GM18502 (cell line): ENCODE measurements around the gene KAZN.

Experiments
- ATAC-seq: cut with Tn5 transposase; IDR thresholded peaks from one replicate; pipeline ENCODE4 v1.9.1; 2021; ENCODE audit warnings: mild to moderate bottlenecking; ENCODE audit not compliant: unreplicated experiment, poor library complexity

KAZN gene

DNA sequence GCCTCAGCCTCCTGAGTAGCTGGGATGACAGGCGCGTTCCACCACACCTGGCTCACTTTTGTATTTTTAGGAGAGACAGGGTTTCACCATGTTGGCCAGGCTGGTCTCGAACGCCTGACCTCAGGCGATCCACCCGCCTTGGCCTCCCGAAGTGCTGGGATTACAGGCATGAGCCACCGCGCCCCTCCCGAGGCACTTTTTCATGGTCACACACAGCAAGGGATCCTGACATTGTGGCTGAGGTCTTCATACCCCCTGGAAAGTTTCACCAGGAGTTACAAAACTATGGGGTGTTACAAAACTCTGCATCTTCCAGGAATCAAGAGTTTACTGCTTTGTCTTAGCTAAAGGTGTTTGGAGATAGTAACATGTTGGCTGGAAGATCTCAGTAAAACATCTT, 320.8 kb downstream of the KAZN start:
- no peak for ATAC-seq

DNA sequence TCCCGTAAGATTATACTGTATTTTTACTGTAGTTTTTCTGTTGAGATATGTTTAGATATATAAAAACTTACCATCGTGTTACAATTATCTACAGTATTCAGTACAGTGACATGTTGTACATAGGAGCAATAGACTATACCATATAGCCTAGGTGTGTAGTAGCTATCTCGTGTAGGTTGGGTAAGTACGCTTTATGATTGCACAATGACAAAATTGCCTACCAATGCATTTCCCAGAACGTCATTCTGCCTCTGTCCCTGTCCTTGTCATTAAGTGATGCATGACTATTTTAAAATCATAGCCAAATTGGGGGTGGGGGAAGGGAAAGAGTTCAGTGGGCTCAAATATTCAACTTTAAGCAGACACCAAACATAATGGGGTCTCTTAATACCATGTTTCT, 321.3 kb downstream of the KAZN start:
- ATAC-seq, result no peak

DNA sequence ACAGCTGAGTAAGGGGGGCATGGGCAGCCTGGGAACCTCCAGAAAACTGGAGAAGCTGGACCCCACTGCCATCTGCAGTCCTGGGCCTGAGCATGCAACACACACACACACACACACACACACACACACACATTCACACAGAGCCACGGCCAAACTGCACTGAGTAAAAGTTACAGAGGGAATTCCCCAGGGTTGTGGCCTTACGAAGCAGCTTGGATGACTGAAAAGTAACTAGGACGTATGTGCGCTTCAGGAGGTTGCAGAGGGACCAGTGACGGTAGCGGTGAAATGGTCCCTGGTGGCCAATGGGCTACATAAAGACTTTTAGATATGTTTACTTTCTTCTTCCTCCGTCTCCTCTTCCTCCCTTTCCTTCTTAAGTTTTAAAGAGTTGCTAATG, 322.6 kb downstream of the KAZN start:
- ATAC-seq, result no peak

DNA sequence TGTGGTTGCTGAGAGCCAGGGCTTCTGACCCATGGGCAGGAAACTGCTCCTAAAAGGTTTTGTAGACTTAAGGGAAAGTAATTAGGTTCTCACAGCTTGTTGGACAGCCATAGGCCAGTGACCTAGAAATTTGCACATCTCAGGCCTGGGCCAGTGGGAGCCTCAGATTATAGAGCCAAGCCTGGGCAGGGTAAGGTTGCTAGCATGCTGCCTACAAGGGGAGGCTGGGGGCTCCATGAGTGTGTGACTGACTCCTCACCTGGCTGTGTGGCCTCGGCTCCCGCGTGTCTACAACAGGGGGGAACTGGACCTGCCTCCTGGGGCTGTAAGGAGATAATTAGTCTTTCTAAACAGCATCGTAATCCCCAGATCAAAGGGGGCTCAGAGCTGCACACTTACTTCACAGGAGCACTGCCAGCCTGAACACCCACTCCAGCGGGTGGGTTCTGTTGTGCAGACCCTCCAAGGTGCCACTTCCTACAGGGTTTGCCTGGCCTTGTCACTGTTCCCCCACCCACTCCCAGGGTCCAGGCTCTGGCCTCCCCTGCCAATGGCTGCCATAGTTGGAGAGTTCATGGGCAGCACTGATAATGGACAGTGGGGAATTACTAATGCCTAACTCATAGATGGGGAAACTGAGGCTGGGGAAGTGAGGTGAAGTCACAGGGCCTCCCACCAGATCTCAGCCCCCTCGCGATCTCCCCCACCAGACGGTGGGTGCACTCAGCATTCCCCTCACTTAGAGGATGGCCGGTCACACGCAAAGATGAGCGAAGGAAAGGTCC, 324.6 kb downstream of the KAZN start:
- ATAC-seq, result no peak

DNA sequence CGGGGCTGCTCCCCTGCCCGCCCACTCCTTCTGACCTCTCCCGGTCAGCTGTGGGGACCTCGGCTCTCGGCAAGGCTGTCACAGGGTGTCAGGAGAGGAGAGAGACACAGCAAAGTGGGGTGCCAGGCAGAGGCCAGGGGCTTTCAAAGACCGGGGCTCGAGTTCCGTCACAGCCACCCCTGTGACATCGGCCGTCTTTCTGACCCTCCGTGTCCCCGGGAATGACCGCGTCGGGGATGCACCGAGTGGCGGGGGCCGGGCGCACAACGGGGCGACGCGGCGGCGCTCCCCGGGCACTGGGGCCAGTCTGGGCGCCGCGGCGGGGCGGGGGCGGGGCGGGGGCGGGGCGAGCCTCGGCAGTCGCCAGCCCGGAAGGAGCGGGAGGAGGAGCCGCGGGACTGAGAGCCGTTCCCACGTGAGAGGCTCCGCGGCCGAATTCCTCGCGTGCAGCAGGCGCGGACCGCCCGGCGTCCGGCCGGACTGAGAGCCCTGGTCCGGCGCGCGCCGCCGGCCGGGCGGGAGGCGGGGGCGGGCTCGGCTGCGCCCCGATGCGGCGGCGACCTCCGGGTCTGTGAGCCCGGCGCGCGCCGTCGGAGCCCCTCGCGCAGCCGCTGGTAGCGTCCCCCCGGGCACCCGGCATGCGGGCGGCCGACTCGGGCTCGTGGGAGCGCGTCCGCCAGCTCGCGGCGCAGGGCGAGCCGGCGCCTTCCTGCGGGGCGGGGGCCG, 325.4 kb downstream of the KAZN start:
- peak; percentile 55 for ATAC-seq

DNA sequence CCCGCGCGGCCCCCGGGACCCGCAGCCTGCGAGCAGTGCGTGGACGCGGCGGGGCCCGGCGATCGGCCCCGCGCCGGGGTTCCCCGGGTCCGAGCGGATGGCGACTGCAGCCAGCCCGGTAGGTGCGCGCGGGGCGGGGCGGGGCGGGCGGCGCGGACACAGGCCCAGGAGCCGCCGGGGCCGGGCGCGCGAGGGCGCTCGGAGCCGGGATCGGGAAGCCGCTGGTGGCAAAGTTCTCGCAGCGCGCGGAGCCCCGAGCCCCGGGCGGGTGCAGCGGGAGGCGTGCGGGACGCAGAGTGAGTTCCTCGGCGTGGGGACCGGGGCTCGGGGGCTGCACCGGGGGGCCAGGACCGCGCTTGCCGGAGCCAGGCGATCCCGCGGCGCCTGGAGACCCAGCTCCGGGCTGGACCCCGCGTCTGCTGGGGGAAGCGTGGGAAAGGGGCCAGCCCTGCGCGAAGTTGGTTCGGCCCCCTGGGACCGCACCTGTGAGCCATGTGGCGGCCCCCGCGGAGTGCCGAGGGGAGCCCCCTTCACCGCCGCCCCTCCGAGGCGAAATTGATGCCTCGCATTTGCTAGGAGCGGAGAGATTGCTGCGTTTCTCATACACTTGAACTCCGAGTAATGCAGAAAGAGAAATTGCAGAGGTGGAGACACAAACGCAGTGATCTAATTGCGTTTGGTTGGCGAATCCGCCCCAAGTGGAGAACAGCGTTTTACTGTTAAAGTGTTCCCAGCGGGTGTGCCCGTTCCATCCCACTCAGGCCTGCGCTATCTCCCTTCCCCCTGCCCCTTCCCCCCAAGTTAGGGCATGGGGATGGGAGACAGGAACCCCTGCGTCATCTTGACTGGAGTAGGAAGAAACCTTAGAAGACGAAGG, 326.2 kb downstream of the KAZN start:
- no peak for ATAC-seq

DNA sequence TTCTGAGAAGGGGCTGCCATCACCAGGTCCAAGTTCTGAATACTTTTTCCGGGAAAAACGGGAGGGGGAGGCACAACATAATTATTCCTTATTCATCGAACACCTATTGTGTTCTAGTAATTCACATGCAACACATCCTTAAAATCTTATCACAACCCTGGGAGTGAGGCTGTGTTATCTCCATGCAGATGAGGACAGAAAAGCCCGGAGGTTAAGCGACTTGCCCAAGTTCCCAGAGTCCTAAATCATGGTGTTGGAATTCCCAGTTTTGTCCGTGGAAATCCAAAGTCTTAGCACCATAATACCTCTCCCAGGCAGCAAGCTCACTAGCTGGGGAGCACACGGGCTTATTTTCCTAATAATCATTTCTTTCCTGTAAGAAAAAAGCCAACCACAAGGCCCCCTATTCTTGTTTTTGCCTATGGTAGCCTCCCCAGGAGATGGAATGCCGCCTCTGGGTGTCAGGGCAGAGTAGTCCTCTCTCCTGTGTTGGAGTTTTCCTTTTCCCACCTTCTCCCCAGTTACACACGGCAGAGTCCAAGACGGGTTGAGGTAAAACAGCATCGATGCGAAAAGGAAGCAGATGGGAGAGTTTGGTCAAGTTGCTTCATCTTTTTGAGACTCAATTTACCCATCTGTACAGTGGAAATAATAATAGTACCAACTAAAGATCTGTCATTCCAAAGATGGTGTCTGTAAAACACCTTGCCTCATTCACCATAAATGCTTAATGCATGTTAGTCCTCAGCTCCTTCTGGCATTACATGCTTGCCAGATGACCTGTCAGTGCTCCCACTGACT, 327.1 kb downstream of the KAZN start:
- no peak for ATAC-seq

DNA sequence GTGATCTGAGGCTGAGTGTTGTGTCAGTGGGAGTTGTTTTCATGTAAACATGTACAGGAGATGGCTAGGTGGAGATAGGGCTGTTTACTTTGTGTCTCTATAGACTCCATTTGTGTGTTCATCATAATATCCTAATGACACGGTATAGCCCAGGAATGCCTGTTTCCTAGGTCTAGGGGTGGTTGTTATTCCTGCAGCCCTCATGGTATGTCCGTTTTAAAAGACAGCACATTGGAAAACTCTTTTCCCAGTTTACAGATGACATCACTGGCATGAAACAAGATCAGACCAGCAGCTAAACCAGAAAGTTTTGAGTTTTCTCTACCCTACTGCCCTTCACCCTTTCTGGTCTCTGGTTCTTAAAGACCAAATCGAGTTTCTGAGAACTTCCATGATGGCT, 327.7 kb downstream of the KAZN start:
- ATAC-seq, result no peak

DNA sequence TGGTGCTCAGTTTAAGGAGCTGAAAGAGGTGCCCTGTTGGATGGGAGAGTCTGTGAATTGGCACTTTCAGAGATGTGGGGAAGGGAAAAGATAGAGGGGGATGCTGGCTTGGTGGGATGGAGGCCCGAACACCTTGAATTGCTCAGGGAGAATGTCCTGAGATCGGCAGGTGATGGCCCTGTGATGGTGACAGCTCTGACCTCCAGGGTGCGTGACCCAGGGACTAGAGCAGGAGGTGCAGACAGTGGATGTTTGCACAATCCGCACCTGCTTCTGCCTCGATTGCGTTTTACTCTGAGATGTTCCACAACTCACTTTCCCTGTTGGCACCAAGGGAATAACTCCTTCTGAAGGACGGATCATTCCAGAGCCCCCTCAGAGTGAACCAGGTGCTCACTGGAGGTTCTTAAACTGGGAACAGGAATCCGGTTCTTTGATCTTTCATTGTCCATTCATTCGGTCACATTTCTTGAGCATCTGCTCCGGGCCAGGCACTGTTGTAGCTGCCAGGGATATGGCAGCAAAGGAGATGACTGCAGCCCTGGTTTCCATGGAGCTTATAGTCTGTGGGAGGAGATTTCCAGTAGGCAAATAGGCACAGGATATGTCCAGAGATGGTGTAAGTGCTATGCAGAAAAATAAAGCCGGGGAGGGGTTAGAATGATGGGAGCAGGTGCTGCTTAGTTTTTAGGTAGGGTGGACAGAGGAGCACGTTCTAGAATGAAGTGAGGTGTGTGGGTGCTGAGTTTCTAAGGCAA, 328.5 kb downstream of the KAZN start:
- no peak for ATAC-seq

DNA sequence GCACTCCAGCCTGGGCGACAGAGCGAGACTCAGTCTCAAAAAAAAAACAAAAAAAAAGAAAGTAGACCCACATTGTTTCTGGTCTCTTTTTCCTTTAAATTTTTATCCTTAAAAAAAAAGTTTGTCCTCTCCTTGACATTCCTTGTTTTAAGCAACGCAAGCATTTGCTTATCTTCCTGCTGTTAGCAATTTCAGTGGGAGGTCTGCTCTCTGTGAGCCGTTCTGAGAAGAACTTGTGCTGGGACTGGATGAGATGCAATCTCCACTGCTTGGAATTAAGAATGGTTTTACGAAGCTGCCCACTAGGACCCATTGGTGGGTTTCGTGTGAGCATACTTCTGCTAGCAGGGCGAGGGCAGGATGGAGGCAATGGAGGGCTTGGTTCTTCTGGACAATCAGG, 329.9 kb downstream of the KAZN start:
- ATAC-seq, result no peak

DNA sequence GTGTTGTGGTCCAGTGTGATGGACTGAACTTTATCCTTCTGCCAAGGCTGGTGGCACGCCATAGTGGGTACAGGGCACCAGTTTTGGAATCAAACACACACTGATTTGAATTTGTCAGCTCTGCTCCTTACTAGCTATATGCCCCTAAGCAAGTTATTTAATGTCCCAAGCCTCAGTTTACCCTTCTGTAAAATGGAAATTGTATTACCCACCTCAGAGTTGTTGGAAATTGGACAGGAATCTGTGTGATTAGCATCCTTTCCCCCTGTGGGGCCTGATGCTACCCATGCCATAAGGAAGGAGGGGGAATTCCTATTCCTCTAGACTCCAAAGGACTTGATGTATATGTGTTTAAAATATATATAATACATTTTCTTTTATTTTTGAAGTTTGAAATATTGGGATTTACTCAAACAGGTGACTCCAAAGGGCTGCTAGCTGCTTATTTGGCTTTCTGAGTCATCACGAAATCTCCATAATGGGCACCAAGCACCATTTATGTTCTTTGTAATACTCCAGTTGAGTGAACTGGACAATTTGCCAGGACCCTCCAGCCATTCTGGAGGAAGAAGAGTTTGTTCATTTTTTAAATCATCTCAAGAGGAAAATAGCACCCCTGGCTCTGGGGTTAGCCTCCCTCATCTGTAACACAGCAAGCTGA, 330.5 kb downstream of the KAZN start:
- no peak for ATAC-seq

DNA sequence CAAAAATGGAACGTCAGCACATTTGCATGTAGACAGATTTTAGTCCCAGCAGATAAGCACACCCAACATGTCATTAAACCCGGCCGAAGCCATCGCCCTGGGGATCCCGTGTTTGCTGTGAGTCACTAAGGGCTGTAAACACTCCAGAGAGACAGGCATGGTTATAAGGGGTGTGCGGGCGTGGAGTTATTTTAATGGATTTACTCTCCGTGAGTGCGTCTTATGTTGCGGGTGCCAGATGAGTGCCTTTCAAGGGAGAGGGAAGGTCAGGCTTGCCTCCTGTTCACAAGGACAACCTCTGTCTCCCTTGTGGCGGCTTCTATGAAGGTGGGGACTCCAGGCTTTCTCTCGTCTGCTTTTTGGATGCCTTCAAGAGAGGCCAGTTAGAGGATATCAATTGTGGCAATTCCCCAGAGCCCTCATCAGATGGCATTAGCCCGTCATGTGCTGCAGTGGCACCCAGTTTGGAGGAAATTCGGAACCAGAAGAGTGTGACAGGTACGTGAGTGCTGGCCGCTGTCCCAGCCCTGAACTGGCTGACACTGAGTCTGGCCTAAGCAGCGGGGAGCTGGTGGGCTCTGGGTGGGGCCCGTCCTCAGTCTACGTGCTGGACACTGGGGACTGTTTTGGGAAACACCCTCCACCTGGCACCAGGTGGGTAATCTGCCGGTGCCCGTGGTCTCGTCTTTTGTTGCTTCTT, 331.2 kb downstream of the KAZN start:
- ATAC-seq, result no peak

DNA sequence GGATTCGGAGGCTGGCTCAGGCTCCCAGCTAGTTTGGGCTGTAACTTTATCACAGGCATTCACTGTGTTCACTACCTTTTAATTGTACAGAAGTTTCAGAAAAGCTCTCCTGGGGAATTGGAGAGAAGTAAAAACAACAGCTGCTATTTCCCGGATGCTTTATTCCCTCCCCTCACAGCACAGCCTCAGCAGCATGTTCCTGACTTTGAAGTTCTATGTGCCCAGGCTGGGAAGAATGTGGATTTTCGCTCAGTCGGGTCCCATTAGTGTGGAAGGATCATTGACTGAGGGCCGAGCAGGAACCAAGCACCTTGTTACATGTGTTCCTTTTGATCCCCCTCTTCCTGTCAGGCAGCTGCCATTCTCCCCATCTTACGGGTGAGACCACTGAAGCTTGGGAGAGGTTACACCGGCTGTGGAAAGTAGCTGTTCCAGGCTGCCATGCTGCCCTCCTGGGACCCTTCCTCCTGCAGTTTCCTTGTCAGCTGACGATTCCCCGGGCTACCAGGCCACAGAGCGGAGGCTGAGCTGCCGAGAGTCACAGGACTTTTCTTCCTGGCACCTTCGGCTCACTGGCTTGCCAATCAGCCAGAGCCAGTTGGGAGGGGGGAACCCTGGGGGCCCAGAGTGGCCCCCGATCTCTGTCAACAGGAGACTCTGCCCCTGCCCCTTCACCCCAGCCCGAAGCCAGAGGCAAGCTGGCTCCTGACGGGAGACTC, 331.9 kb downstream of the KAZN start:
- no peak for ATAC-seq

DNA sequence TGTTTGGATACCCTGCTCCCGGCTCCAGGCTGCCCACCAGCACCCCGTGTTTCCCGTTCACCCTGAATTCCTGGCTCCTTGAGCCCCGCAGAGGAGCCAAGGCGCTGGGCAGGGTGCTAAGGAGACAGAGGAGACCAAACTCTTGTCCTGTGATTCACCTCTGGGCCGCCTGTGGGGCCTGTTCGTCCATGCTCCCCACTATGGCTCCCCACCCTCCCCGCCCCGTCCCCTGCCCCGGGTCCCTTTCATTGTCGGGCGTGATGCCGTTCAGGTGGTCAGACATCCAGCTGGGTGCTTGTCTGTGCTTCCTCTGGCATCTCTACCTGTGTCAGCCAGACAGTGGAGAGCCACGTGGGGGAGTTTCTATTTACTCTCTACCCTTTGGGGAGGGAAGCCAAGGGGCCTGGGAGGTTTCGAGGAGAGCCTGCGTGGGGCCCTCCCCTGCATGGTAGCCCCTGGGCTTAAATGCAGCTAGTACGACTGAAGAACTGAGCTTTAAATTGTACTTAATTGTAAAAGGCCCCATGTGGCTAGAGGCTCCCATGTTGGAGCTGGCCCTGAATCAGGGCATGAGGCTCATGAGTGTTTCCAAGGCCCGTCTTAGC, 333.7 kb downstream of the KAZN start:
- ATAC-seq, result no peak

DNA sequence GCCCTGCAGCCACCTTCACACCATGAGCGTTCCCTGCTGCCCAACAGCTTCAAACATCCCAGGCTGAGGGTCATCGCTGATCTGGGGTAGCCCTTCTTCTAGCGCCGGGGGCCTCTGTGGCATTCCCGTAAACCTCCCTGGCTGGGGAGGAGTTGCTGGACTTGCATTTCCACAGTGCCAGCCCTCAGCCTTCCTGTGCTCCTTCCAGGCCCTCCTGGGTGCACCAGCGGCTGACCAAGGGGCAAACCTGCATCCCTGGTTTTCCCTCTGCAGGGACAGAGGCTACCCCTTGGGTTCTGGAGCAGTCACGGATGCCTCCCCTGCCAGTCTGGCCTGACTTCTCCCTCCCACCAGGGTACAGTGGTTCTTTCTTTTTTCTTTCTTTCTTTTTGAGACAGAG, 336.4 kb downstream of the KAZN start:
- no peak for ATAC-seq

DNA sequence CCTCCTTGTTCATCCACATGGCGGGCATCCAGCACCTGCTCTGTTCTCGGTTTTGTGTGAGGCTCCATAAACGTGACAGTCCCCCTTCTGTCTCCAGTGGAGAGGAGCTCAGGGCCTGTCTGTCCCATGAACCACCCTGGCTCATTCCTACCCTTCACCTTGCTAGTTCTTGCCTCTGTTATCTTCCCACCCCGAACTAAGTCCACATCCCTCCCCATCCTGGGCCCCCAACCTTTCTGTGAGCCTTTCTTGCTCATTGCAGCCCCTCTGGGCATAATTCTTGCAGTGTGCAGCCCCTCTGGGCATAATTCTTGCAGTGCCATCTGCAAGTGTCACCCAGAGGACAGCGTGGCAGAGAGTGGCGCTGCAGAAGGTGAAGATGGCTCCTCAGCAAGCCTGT, 338.3 kb downstream of the KAZN start:
- ATAC-seq, result no peak

DNA sequence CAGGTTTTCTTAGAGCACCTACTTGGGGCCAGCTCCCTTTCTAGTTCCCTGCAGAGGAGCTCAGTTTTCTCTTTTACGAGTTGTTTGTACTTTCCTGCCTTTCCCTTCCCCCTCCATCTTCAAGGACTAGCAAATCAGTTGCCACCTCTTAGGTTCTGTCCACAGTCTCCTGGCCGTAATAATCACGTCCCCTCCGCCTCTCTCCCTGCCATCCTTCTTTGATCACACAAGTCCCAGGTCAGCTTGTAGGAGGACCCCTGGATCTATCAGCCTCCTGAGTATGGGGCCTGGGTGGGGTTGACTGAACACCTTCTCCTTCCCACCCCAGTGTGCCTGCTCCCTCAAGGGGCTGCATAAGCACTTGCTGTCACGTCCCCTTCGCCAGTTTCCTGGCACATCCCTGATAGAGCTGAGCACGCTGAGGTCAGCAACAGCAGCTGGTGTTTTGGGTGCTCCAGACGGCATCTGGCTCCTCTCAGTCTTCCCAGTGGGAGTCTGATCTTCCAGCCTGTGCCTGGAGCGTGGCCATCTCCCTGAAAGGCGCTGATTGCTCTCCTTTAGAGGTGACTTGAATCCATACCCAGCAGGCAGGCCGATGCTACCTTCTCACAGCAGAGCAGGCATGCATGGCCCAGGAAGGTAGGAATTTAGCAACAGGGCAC, 338.9 kb downstream of the KAZN start:
- ATAC-seq, result no peak
